Gastroesophageal sphincter (tissue), 3 donors: ENCODE results near the gene WWP2.

ENCODE experiments used
- EP300 ChIP-seq: sonication (generic); formaldehyde crosslinking; IDR thresholded peaks from one replicate; pipeline ENCODE4 v1.6.1; 2017; ENCODE audit warnings: antibody characterized with exemption, mild to moderate bottlenecking
- POLR2A ChIP-seq, 2 donors: fragments of 450-650 bp; IDR thresholded peaks; one replicate each; pipeline ENCODE4 v1.6.1; 2017; ENCODE audit warnings: antibody characterized with exemption in 2 of 2, mild to moderate bottlenecking in 2 of 2, moderate library complexity in 1 of 2
- POLR2AphosphoS5 ChIP-seq: sonication (generic); formaldehyde crosslinking; IDR thresholded peaks from one replicate; pipeline ENCODE4 v1.6.1; 2017; ENCODE audit warnings: antibody characterized with exemption
- TF ChIP-seq, protein P1 (sequence below), 4 experiments: fragments of 200-600 bp in 2 of 4; fragments of 450-650 bp in 2 of 4; sonication (generic) in 1 of 4; IDR thresholded peaks; one replicate each; pipeline ENCODE4 v1.5.1; 2017 to 2019; ENCODE audit warnings: antibody characterized with exemption in 4 of 4, mild to moderate bottlenecking in 2 of 4, moderate library complexity in 2 of 4

DNA sequence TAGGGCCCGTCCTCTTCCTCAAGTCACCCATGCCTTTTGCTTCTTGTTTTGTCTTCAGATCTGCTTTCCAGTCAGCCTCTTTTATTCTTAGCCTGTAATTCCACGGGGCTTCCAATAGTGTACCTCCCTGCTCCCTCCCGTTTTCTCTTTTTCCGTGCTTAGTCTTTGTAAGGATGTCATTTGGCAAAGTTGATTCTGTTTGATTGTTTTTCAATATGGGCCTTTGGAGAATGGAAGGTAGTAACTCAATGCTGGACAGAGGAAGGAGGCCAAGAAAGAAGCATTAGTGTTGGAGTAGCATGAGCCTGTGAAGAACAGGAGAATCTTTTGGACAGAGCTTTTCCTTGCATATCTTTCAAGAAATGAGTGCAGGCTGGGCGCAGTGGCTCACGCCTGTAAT lies 6.5 kb downstream of the WWP2 start:
- no peak for TF ChIP-seq POLR2A (IDR thresholded peaks at IDR 0.05)
- TF ChIP-seq, protein P1, sequence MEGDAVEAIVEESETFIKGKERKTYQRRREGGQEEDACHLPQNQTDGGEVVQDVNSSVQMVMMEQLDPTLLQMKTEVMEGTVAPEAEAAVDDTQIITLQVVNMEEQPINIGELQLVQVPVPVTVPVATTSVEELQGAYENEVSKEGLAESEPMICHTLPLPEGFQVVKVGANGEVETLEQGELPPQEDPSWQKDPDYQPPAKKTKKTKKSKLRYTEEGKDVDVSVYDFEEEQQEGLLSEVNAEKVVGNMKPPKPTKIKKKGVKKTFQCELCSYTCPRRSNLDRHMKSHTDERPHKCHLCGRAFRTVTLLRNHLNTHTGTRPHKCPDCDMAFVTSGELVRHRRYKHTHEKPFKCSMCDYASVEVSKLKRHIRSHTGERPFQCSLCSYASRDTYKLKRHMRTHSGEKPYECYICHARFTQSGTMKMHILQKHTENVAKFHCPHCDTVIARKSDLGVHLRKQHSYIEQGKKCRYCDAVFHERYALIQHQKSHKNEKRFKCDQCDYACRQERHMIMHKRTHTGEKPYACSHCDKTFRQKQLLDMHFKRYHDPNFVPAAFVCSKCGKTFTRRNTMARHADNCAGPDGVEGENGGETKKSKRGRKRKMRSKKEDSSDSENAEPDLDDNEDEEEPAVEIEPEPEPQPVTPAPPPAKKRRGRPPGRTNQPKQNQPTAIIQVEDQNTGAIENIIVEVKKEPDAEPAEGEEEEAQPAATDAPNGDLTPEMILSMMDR (IDR thresholded peaks at IDR 0.05) = no peak
- no peak for TF ChIP-seq POLR2AphosphoS5
- TF ChIP-seq EP300 = no peak
